ENCODE data around the gene FCF1. TPM values are rescaled to one million over a fixed set of nuclear protein-coding genes. Genes with fewer than 3 reads are reported as not detected.

FCF1 gene
- total RNA-seq, 1 experiment from 2014 or later, result 61.6 TPM

DNA sequence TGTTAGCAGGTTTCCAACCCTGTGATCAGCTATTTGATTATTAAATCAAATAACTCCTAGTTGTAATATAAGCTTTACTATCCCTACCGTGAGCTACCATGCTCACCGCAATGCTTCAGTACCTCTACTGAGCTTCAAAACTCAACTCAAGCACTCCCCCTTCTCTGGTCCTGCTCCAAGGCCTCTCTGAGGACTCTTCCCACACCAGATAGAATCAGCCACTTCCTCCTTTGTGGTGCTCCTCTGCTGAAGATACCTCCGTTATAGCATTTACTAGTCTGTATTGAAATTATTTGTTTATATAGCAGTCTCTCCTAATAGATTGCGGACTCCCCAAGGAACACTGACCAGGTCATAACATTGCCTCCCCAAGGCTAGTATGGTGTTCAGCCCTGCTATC lies 17.5 kb upstream of the FCF1 start:
- CTCF ChIA-PET, result no interaction called here
- DNase-seq (ENCODE audit: low spot score) (no peak), ATAC-seq (no peak)
- TF ChIP-seq NR3C1 (CRISPR knock-in tag; conservative IDR thresholded peaks at IDR 0.05; ENCODE audit: low read depth) (no peak), GABPB1 (CRISPR knock-in tag; IDR thresholded peaks at IDR 0.05) (no peak), SMAD3 (CRISPR knock-in tag; IDR thresholded peaks at IDR 0.05; ENCODE audit: borderline replicate concordance) (no peak), NR1H2 (CRISPR knock-in tag; IDR thresholded peaks at IDR 0.05) (no peak), NFATC4 (CRISPR knock-in tag; IDR thresholded peaks at IDR 0.05) (no peak), TCF7 (CRISPR knock-in tag; IDR thresholded peaks at IDR 0.05; ENCODE audit: low read depth) (no peak), NFYB (CRISPR knock-in tag; conservative IDR thresholded peaks at IDR 0.05; ENCODE audit: low read depth) (no peak), FOXK1 (CRISPR knock-in tag; IDR thresholded peaks at IDR 0.05) (no peak), ESRRA (CRISPR knock-in tag; IDR thresholded peaks at IDR 0.05; ENCODE audit: borderline replicate concordance) (no peak), ZNF671 (CRISPR knock-in tag; IDR thresholded peaks at IDR 0.05) (no peak)
- TF ChIP-seq, protein P1, sequence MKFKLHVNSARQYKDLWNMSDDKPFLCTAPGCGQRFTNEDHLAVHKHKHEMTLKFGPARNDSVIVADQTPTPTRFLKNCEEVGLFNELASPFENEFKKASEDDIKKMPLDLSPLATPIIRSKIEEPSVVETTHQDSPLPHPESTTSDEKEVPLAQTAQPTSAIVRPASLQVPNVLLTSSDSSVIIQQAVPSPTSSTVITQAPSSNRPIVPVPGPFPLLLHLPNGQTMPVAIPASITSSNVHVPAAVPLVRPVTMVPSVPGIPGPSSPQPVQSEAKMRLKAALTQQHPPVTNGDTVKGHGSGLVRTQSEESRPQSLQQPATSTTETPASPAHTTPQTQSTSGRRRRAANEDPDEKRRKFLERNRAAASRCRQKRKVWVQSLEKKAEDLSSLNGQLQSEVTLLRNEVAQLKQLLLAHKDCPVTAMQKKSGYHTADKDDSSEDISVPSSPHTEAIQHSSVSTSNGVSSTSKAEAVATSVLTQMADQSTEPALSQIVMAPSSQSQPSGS (CRISPR knock-in tag; IDR thresholded peaks at IDR 0.05; ENCODE audit: borderline replicate concordance, low read depth), result no peak
- Mint-ChIP-seq H3K36me3 (peaks cover 13% of the 10 kb centered on the region), H3K4me1 (no peaks in the 10 kb centered on the region), H3K27me3 (ENCODE audit: low read depth) (no peaks in the 10 kb centered on the region), H3K27ac (no peak overlapping the region), H3K9me3 (no peaks in the 10 kb centered on the region), H3K4me3 (no peak overlapping the region)
- POLR2A ChIA-PET, result no interaction called here

DNA sequence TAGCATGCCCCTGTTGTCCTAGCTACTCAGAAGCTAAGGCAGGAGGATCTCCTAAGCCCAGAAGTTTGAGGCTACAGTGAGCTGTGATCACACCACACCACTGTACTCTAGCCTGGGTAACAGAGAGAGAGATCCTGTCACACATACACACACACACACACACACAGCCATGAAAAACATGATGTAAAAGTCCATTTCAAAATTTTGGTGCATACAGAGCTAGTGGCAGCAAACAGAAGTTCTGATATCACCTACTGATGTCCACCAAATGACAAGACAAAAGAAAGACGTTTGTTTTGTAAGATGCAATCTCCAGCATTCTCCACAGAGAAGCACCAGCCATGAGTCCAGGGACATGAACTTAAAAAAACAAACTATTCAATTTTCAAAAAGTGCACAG lies 15.9 kb upstream of the FCF1 start:
- ChIA-PET CTCF (interaction anchor here (0.5 kb wide), 1 partner anchor 11 kb away, joined by 3 read pairs; no protein-coding TSS in a partner anchor), POLR2A (no interaction called here)
- no peaks in the 10 kb centered on the region for H3K4me1 Mint-ChIP-seq

DNA sequence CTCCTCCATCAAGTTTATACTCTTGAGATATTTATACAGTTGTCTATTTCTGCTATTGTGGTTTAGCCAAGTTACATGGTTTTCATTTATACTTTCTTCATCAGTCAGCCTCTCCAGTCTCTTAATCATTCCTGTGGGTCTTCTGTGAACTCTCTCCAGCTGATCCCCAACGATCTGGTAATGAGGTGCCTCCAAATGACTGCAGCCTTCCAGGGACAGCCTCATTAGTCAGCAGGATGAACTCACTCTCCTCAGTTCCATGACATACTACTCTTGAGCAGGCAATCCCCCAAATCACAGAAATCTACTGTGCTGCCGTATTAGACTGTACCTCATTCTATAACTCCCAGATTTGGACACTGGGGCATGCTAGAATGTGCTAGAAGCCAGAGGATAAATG lies 15.4 kb upstream of the FCF1 start:
- DNase-seq (ENCODE audit: low spot score), result no peak
- Mint-ChIP-seq H3K4me1 (no peaks in the 10 kb centered on the region), H3K9me3 (peaks cover 19% of the 10 kb centered on the region), H3K36me3 (peaks cover 23% of the 10 kb centered on the region), H3K27ac (no peak overlapping the region), H3K27me3 (ENCODE audit: low read depth) (no peaks in the 10 kb centered on the region), H3K4me3 (no peak overlapping the region)
- no peak for TF ChIP-seq GABPB1 (CRISPR knock-in tag; IDR thresholded peaks at IDR 0.05)
- no peak for TF ChIP-seq FOXJ3 (CRISPR knock-in tag; IDR thresholded peaks at IDR 0.05; ENCODE audit: borderline replicate concordance)
- TF ChIP-seq, protein P2, sequence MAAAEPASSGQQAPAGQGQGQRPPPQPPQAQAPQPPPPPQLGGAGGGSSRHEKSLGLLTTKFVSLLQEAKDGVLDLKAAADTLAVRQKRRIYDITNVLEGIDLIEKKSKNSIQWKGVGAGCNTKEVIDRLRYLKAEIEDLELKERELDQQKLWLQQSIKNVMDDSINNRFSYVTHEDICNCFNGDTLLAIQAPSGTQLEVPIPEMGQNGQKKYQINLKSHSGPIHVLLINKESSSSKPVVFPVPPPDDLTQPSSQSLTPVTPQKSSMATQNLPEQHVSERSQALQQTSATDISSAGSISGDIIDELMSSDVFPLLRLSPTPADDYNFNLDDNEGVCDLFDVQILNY (CRISPR knock-in tag; IDR thresholded peaks at IDR 0.05), result no peak
- TF ChIP-seq, protein P3, sequence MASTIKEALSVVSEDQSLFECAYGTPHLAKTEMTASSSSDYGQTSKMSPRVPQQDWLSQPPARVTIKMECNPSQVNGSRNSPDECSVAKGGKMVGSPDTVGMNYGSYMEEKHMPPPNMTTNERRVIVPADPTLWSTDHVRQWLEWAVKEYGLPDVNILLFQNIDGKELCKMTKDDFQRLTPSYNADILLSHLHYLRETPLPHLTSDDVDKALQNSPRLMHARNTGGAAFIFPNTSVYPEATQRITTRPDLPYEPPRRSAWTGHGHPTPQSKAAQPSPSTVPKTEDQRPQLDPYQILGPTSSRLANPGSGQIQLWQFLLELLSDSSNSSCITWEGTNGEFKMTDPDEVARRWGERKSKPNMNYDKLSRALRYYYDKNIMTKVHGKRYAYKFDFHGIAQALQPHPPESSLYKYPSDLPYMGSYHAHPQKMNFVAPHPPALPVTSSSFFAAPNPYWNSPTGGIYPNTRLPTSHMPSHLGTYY (CRISPR knock-in tag; IDR thresholded peaks at IDR 0.05), result no peak
- CTCF ChIA-PET, result no interaction called here
- POLR2A ChIA-PET, result no interaction called here
- no peak for ATAC-seq

More for the DNA sequence above, 15.9 kb upstream of the FCF1 start:
- H3K27me3 Mint-ChIP-seq (ENCODE audit: low read depth), result no peaks in the 10 kb centered on the region
- H3K9me3 Mint-ChIP-seq, result peaks cover 13% of the 10 kb centered on the region
- H3K27ac Mint-ChIP-seq, result no peak overlapping the region
- no peak overlapping the region for H3K4me3 Mint-ChIP-seq
- peaks cover 18% of the 10 kb centered on the region for H3K36me3 Mint-ChIP-seq
- ATAC-seq, result no peak
- DNase-seq (ENCODE audit: low spot score), result no peak
- no peak for TF ChIP-seq JAZF1 (CRISPR knock-in tag; IDR thresholded peaks at IDR 0.05)
- TF ChIP-seq ESRRA (CRISPR knock-in tag; IDR thresholded peaks at IDR 0.05; ENCODE audit: borderline replicate concordance), result no peak
- TF ChIP-seq SOX15 (CRISPR knock-in tag; IDR thresholded peaks at IDR 0.05), result no peak
- TF ChIP-seq GABPB1 (CRISPR knock-in tag; IDR thresholded peaks at IDR 0.05), result no peak
- TF ChIP-seq, protein P4, sequence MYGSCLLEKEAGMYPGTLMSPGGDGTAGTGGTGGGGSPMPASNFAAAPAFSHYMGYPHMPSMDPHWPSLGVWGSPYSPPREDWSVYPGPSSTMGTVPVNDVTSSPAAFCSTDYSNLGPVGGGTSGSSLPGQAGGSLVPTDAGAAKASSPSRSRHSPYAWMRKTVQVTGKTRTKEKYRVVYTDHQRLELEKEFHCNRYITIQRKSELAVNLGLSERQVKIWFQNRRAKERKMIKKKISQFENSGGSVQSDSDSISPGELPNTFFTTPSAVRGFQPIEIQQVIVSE (CRISPR knock-in tag; IDR thresholded peaks at IDR 0.05; ENCODE audit: borderline replicate concordance), result no peak
- TF ChIP-seq, protein P5, sequence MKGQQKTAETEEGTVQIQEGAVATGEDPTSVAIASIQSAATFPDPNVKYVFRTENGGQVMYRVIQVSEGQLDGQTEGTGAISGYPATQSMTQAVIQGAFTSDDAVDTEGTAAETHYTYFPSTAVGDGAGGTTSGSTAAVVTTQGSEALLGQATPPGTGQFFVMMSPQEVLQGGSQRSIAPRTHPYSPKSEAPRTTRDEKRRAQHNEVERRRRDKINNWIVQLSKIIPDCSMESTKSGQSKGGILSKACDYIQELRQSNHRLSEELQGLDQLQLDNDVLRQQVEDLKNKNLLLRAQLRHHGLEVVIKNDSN (CRISPR knock-in tag; IDR thresholded peaks at IDR 0.05), result no peak
- TF ChIP-seq, protein P3 (CRISPR knock-in tag; IDR thresholded peaks at IDR 0.05), result no peak
